Stimulated activated naive B cell treated with anti-CD40 and anti-IgM and Interleukin-4, amounts not matched to agents 10 μg/mL and 1 μg/mL and 100 μg/mL, for 72 hours (primary cell): Measurements from ENCODE around the gene THAP6.

Experiments used
- ATAC-seq, 2 donors: fragments of 150-1000 bp; cut with Tn5 transposase; replicated peaks; 2 replicates each; pipeline ENCODE4 v1.10.0; 2021; ENCODE audit warnings: moderate library complexity in 1 of 2
- DNase-seq: peaks from one replicate; pipeline ENCODE4 v3.0.0; 2021
- H3K27ac Mint-ChIP-seq: one replicate; pipeline ENCODE4 v1.8.0; 2022; ENCODE audit warnings: mild to moderate bottlenecking, mixed read lengths
- H3K27me3 Mint-ChIP-seq, 2 donors: one replicate each; pipeline ENCODE4 v1.8.0; 2022; ENCODE audit warnings: mixed read lengths in 2 of 2
- H3K36me3 Mint-ChIP-seq, 2 donors: one replicate each; pipeline ENCODE4 v1.8.0; 2022; ENCODE audit warnings: mixed read lengths in 2 of 2, mild to moderate bottlenecking in 1 of 2
- H3K4me1 Mint-ChIP-seq, 2 donors: one replicate each; pipeline ENCODE4 v1.8.0; 2022; ENCODE audit warnings: mixed read lengths in 2 of 2, mild to moderate bottlenecking in 1 of 2
- H3K4me3 Mint-ChIP-seq, 2 donors: one replicate each; pipeline ENCODE4 v1.8.0; 2022; ENCODE audit warnings: mild to moderate bottlenecking in 2 of 2, mixed read lengths in 2 of 2, moderate library complexity in 1 of 2
- H3K9me3 Mint-ChIP-seq, 2 donors: one replicate each; pipeline ENCODE4 v1.8.0; 2022; ENCODE audit warnings: mixed read lengths in 2 of 2, mild to moderate bottlenecking in 1 of 2

Gene THAP6

GRCh38 chr4:75566911-75567310 lies 52.6 kb downstream of the THAP6 start:
- peaks cover 14 to 18% of the 10 kb centered on the region in 2 donors for H3K27me3 Mint-ChIP-seq
- no peak for ATAC-seq
- DNase-seq: no peak

DNA sequence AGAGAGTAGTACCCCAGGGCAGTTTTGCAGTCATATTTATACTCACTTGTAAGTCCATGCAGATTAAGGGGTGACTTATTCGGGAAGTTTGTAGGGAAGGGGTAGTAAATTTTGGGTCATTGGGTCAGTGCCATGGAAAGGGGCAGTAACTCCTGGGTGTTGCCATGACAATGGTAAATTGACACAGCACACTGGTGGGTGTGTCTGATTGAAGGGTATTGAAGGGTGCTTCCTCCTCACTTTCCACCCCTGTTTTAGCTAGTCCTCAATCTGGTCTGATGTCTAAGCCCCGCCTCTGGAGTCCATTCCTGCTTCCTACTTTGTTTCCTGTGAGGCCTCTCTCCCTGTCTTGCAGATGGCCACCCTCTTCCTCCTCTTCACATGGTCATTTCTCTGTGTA lies 53.5 kb downstream of the THAP6 start:
- no peaks in the 10 kb centered on the region for H3K36me3 Mint-ChIP-seq
- peaks cover 0 to 4% of the 10 kb centered on the region in 2 donors for H3K4me1 Mint-ChIP-seq
- no peak overlapping the region for H3K27ac Mint-ChIP-seq
- ATAC-seq (no peak), DNase-seq (no peak)
- H3K9me3 Mint-ChIP-seq: no peaks in the 10 kb centered on the region
- H3K4me3 Mint-ChIP-seq: no peak overlapping the region
- H3K27me3 Mint-ChIP-seq: peaks cover 13 to 16% of the 10 kb centered on the region in 2 donors

More at GRCh38 chr4:75566911-75567310, 52.6 kb downstream of the THAP6 start:
- H3K4me1 Mint-ChIP-seq: peaks cover 0 to 4% of the 10 kb centered on the region in 2 donors
- no peak overlapping the region for H3K4me3 Mint-ChIP-seq
- no peaks in the 10 kb centered on the region for H3K36me3 Mint-ChIP-seq
- no peak overlapping the region for H3K27ac Mint-ChIP-seq
- H3K9me3 Mint-ChIP-seq: peaks cover 0 to under 1% of the 10 kb centered on the region in 2 donors
